Kidney epithelial cell (primary cell): ENCODE measurements around the gene ANKS1B. TPM values are rescaled to one million over a fixed set of nuclear protein-coding genes. Genes with fewer than 3 reads are reported as not detected.

Experiments
- DNase-seq: peaks from one replicate; pipeline ENCODE4 v3.0.0-alpha.2; 2010; ENCODE audit warnings: low read depth
- H3K27me3 ChIP-seq: 2 replicates; pipeline ENCODE4 v1.6.0; 2011; ENCODE audit warnings: low read length; ENCODE audit not compliant: control insufficient read depth, insufficient read depth
- H3K36me3 ChIP-seq: 2 replicates; pipeline ENCODE4 v1.5.1; 2011; ENCODE audit warnings: low read length; ENCODE audit not compliant: control insufficient read depth, insufficient read depth
- H3K4me3 ChIP-seq: 2 replicates; pipeline ENCODE4 v1.5.1; 2011; ENCODE audit warnings: low read depth, mild to moderate bottlenecking, control low read depth, low read length
- total RNA-seq: library from RNA; depleted of rRNA; stranded (reverse); fragments of >200 nt; gene quantifications from 2 replicates; pipeline ENCODE4 v1.2.3, GENCODE V29; 2015
- TF ChIP-seq, protein P1 (sequence below): IDR thresholded peaks from 2 replicates; pipeline ENCODE4 v1.5.1; 2011; ENCODE audit warnings: mild to moderate bottlenecking, moderate library complexity, low read length, control low read depth, inconsistent platforms; ENCODE audit not compliant: insufficient read depth, poor library complexity, severe bottlenecking

Gene ANKS1B
- total RNA-seq, 1 donor from 2014 or later = 0.13 TPM

DNA sequence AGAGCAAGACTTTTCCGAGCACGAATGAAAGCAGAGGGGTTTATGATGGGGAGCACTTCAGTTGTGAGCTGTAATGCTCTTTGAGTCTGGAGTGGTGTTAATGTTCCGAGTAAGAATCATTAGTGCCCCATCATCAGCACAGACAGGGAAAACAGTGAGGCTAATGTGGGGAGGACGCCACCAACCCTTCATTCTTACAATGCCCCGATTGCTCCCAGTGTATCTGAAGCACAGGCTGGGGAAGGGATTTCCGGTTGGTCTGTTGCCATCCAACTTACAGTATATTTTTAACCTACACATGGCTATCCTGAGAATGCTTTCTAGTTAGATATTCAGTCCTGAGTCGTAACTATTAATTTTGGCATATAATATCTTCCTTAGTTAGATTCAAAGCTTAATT lies 1198.1 kb downstream of the ANKS1B start:
- no peaks in the 10 kb centered on the region for H3K27me3 ChIP-seq
- no peaks in the 10 kb centered on the region for H3K36me3 ChIP-seq
- H3K4me3 ChIP-seq = no peak overlapping the region
- no peak for DNase-seq
- TF ChIP-seq, protein P1, sequence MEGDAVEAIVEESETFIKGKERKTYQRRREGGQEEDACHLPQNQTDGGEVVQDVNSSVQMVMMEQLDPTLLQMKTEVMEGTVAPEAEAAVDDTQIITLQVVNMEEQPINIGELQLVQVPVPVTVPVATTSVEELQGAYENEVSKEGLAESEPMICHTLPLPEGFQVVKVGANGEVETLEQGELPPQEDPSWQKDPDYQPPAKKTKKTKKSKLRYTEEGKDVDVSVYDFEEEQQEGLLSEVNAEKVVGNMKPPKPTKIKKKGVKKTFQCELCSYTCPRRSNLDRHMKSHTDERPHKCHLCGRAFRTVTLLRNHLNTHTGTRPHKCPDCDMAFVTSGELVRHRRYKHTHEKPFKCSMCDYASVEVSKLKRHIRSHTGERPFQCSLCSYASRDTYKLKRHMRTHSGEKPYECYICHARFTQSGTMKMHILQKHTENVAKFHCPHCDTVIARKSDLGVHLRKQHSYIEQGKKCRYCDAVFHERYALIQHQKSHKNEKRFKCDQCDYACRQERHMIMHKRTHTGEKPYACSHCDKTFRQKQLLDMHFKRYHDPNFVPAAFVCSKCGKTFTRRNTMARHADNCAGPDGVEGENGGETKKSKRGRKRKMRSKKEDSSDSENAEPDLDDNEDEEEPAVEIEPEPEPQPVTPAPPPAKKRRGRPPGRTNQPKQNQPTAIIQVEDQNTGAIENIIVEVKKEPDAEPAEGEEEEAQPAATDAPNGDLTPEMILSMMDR = no peak

DNA sequence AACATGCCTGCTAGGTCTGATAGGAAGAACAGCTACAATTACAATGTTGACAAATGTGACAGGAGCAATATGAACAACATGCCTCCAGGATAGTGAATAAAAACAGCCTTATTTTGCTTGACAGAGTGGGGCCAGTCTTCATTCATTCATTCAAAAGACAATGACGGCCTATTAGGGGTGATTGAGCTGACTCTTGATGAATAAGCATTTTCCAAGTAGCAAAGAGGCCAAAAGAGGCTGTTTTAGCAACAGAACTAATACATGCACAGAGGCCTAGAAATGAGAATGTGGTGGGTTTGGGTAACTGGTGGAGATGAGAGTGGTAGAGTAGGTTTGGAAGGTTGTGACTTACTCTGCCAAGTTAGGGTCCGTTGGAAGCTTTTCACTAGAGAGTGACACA lies 1201.3 kb downstream of the ANKS1B start:
- no peak for DNase-seq
- no peak overlapping the region for H3K4me3 ChIP-seq
- H3K36me3 ChIP-seq = no peaks in the 10 kb centered on the region
- H3K27me3 ChIP-seq = no peaks in the 10 kb centered on the region
- TF ChIP-seq, protein P1 = no peak

DNA sequence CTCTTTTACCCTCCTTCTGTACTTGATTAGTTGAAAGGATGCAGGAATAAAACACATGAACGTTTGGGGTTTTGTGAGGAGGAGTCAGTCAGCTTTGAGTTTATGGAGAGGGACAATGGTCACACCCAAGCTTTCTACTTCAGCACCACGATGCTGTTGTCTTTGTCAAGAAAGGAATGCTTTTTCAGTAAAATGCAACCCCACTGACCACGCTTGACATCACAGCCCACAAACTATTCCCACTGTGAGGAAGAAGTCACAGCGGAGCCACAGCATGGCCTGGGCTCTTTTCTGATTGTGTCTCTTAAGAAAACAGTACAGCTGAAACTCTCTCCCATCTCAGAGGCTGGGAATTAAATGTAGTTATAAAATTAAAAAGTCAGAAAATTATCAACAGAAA lies 1204.5 kb downstream of the ANKS1B start:
- Histone ChIP-seq H3K4me3 (no peak overlapping the region), H3K36me3 (no peaks in the 10 kb centered on the region), H3K27me3 (no peaks in the 10 kb centered on the region)
- no peak for DNase-seq
- TF ChIP-seq, protein P1 = no peak

DNA sequence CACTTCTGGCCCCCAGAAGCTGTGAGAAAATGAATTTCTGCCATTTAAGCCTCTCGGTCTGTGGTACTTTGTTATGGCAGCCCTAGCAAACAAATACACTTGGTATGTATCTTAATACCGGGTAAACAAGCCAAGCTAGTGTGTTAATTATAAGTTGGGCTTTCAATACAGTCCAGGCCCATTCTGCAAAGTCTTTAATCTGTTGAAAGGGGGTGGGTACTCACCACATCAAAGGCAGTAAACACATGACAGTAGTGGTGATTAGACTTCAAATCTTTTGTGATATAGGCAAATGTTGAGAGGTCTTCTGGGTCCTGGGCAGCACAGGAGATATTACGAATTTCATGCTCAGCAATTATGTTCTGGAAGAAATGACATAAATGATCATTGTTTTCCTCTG lies 1211.9 kb downstream of the ANKS1B start:
- no peaks in the 10 kb centered on the region for H3K27me3 ChIP-seq
- H3K4me3 ChIP-seq = no peak overlapping the region
- no peak for DNase-seq
- H3K36me3 ChIP-seq = no peaks in the 10 kb centered on the region
- TF ChIP-seq, protein P1 = no peak

DNA sequence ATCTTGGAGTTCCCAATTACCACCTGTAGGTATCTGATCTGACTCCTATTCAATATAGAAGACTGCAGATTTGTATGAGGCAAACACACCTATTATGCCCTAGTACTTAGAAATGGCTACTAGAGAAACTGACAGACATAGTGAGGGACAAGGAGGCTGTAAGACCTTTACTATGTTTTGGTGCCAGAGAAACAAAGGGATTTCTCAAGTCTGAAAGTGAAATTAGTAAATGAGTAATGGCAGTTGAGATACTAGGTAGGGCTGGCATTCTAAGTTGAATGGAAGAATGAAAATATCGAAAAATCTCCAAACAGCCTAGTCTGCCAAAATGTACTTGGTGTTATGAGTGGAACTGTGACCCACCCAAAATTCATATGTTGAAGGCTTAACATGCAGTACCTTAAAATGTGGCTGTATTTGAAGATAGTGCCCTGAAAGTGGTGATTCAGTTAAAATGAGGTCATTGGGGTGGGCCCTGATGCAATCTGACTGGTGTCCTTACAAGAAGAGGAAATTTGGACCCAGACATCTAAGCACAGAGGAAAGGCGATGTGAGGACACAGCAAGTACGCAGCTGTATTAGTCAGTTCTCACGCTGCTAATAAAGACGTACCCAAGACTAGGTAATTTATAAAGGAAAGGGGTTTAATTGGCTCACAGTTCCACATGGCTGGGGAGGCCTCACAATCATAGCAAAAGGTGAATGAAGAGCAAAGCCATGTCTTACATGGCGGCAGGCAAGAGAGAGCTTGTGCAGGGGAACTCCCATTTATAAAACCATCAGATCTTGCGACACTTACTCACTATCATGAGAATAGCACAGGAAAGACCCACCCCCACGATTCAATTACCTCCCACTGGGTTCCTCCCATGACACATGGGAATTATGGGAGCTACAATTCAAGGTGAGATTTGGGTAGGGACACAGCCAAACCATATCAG lies 1212.7 kb downstream of the ANKS1B start:
- TF ChIP-seq, protein P1 = no peak
- no peaks in the 10 kb centered on the region for H3K36me3 ChIP-seq
- no peak overlapping the region for H3K4me3 ChIP-seq
- no peaks in the 10 kb centered on the region for H3K27me3 ChIP-seq
- no peak for DNase-seq
